Measurements from ENCODE around the gene VWF.
"Not testable (repeated sequence)": the region's sequence is repeated elsewhere in the genome, so short reads cannot be mapped to it uniquely, and the experiment has no call there.

Gene VWF

DNA sequence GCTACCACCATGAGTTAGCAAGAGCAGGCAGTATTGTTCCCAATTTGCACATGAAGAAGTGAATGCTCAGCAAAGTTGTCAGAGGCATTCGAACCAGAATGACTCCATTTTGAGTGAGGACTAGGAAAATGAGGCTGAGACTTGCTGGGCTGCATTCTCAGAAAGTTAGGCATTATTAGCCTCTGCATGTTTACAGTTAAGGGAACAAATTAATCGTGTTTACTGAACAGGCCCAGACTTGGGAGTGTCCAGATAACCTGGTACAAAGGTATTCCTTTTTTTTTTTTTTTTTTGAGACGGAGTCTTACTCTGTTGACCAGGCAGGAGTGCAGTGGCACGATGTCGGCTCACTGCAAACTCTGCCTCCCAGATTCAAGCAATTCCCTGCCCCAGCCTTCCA lies 22.5 kb upstream of the VWF start:
- no peak for DNase-seq
- intact Hi-C loops (cut with DNase I) = no loop called here

DNA sequence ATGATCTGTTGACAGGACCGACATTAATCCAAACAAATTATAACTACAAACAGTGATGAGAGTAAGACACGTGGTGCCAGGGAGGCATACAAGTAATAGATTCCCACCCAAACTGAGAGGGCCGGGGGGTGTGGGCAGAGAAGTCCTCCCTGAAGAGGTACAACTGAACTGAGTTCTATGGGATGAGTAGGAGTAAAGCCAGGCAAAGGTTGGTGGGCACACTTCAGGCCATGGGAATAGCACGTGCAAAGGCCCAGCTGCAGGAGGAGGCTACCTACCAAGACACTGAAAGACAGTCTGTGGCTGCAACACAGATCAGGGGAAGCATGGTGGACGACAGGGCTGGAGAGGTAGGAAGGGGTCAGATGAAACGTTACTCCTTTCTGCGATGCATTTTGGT lies 22.0 kb upstream of the VWF start:
- no peak for DNase-seq
- intact Hi-C loops (cut with DNase I) = no loop called here

DNA sequence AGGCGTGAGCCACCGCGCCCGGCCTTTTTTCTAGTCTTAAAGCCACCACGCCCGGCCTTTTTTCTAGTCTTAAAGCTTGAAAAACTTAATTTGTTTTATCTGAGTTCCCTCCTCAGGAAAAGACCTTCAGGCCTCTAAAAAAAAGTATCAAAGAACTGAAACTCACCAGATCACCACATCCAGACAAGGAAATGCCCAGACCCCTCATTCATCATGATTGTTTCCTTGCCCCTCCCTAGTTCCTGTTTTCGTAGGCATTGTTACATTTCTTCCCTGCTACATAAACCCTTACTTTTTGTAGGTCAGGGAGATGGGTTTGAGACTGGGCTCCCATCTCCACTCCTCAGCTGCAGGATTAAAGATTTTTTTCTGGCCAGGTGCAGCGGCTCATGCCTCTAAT lies 21.1 kb upstream of the VWF start:
- DNase-seq = no peak
- intact Hi-C loops (cut with DNase I) = no loop called here

DNA sequence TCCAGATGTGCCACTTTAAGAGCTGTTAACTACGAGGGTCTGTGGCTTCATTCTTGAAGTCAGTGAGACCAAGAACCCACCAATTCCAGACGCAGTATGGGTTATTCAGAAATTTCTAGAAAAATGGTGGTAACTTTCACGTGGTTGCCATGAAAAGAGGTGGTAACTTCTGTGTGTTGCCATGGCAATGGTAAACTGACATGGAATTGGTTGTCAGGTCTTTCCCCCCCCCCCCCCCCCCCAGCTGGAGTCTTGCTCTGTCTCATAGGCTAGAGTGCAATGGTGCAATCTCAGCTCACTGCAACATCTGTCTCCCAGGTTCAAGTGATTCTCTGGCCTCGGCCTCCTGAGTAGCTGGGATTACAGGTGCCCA lies 18.8 kb upstream of the VWF start:
- DNase-seq = no peak
- intact Hi-C loops (cut with DNase I) = no loop called here

DNA sequence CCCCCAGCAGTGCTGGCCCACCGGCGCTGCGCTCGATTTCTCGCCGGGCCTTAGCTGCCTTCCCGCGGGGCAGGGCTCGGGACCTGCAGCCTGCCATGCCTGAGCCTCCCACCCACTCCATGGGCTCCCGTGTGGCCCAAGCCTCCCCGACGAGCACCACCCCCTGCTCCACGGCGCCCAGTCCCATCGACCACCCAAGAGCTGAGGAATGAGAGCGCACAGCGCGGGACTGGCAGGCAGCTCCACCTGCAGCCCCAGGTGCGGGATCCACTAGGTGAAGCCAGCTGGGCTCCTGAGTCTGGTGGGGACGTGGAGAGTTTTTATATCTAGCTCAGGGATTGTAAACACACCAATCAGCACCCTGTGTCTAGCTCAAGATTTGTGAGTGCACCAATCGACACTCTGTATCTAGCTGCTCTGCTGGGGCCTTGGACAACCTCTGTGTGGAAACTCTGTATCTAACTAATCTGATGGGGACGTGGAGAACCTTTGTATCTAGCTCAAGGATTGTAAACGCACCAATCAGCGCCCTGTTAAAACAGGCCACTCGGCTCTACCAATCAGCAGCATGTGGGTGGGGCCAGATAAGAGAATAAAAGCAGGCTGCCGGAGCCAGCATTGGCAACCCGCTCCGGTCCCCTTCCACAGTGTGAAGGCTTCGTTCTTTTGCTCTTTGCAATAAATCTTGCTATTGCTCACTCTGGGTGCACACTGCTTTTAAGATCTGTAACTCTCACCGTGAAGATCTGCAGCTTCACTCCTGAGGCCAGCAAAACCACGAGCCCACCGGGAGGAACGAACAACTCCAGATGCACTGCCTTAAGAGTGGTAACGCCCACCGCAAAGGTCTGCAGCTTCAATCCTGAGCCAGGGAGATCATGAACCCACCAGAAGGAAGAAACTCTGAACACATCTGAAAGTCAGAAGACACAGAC lies 18.2 kb upstream of the VWF start:
- DNase-seq = peak in 1 of 10 donors; percentile 36

DNA sequence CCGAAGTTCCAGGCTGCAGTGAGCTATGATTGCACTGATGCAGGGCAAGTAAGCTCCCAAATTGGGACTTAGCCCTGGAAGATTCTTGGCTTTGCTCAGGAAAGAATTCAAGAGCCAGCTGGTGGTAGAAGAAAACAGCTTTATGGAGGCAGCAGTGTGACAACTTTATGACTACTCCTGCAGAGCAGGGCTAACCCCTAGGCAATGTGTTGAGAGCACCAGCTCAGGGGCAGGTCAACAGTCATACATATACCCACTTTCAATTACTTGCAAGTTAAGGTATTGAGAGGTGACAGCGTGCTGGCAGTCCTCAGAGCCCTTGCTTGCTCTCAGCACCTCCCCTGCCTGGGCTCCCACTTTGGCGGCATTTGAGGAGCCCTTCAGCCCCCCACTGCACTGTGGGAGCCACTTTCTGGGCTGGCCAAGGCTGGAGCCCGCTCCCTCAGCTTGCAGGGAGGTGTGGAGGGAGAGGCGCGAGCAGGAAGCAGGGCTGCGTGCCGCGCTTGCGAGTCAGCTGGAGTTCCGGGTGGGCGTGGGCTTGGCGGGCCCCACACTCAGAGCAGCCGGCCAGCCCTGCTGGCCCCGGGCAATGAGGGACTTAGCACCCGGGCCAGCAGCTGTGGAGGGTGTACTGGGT lies 17.4 kb upstream of the VWF start:
- peak in 1 of 10 donors; percentile 81 for DNase-seq
- intact Hi-C loops (cut with DNase I) = not testable (repeated sequence)

More for the DNA sequence above, 18.2 kb upstream of the VWF start:
- intact Hi-C loops (cut with DNase I) = not testable (repeated sequence)

DNA sequence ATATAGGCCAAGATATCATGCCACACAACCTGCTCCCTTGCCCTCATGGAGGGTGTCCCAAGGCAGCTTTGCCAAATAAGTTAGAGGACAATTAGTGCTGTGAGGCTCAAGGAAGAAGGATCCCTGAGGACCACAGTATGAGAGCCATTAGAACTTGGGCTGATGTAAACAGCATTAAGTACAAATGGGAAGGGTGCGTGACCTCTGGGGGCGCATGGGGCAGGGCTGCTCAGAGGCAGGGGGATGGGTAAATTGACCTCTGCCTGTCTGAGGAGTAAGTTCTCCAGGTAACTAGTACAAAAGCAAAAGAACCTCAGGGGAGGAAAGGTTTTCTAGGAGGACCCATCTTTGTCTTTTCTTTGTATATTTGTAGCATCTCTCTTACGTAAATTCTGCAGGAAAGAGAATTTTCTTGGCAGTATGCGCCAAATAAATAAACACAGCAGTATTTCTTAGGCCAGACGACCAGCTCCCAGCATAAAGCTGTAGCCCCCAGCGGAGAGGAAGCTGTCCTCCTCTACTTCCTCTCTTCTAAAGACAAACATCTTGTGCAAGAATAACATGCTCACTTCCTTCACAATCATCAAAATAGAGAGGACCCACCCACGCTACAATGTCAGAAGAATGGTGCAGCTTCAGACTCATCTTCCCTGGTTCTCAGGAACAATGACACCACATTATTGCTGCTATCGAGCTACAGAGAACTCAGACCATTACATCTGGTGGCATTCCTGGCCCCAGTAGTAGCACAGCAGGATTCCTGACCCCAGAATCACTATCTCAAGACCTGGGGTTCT lies 16.4 kb upstream of the VWF start:
- peak in 1 of 10 donors; percentile 75 for DNase-seq
- intact Hi-C loops (cut with DNase I) = no loop called here

DNA sequence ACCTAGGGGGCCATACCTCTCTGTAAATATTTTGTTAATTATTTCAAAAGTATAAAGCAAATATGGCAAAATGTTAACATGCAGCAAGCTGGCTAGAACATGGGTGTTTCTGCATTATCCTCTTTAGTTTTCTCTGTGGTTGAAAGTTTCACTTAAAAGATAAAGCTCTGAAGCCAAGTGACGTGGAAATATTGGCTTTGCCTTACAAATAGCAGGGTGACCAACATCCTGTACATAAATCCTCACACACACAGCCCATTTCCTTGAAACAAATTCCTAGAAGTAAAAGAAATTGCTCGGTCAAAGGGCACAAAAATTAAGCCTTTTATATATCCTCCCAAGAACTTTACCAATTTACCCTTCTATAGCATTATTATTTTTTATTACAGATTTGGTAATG lies 10.6 kb upstream of the VWF start:
- intact Hi-C loops (cut with DNase I) = no loop called here
- no peak for DNase-seq

DNA sequence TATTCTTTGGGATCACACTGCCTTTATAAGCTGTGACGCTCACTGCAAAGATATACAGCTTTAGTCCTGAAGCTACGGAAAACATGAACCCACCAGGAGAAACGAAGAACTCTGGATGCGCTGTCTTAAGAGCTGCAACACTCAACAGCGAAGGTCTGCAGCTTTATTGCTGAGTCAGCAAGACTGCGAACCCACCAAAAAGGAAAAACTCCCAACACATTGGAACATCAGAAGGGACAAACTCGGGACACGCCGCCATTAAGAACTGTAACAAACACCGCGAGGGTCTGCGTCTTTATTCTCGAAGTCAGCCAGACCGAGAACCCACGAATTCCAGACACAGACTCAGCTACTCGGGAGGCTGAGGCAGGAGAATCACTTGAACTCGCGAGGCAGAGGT lies 9.2 kb upstream of the VWF start:
- intact Hi-C loops (cut with DNase I) = no loop called here
- DNase-seq = no peak

DNA sequence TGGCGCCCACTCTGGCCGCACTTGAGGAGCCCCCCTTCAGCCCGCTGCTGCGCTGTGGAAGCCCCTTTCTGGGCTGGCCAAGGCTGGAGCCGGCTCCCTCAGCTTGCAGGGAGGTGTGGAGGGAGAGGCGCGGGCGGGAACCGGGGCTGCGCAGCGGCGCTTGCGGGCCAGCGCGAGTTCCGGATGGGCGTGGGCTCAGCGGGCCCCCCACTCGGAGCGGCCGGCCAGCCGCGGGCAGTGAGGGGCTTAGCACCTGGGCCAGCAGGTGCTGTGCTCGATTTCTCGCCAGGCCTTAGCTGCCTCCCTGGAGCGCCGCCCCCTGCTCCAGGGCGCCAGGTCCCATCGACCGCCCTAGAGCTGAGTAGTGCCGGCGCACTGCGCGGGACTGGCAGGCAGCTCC lies 8.0 kb upstream of the VWF start:
- no peak for DNase-seq
- intact Hi-C loops (cut with DNase I) = no loop called here

DNA sequence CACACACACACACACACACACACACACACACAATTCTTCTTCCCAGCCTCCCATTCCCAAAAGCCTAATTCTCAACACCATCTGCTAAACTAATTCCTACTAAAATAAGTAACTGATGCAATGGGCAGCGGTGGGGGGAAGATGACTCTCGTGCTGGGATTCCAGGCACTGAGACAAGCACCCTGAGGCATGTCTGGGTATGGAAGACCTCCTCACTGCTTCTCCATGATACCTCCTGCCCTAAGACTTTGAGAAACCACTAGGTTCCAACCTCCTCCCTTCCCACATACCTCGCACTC lies 789 bp upstream of the VWF start:
- intact Hi-C loops (cut with DNase I) = no loop called here
- DNase-seq = no peak

DNA sequence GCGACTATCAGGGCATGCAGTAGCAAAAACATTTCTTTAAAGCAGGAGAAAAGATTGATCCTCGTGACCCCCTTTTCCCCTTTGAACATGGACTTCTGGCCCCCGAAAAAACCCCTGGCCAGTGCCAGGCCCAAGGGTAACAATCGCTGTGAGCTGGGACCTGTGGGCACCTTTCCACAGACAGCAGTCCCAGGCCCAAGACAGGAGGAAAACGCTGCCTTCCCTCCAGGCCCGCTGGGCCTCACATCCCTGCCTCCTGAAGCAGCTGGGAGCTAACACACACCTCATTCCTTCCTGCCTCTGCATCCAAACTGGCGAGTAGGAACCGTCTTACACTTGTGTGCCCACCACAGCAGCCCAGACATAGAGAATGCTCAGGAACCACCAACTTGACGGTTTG lies 1.2 kb downstream of the VWF start:
- intact Hi-C loops (cut with DNase I) = no loop called here

DNA sequence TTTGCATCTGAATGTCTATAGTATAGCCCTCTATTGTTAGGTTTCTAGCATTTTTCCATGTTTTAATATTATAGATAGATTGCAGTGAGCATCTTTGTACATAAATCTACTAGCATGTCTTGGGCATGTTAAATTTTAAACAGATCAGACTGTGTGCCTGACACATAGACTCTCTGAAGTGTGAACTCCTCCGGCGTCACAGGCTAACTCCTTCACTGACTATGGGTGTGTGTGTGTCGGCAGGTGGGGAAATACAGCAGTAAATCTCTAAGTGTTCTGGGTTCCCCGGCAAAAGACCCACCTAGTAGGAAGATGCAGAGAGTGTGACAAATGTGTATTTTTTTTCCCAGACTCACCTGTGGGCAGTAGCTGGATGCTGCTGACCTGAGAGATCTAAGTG lies 2.3 kb downstream of the VWF start:
- DNase-seq = no peak
- intact Hi-C loops (cut with DNase I) = no loop called here

More for the DNA sequence above, 1.2 kb downstream of the VWF start:
- DNase-seq = no peak

DNA sequence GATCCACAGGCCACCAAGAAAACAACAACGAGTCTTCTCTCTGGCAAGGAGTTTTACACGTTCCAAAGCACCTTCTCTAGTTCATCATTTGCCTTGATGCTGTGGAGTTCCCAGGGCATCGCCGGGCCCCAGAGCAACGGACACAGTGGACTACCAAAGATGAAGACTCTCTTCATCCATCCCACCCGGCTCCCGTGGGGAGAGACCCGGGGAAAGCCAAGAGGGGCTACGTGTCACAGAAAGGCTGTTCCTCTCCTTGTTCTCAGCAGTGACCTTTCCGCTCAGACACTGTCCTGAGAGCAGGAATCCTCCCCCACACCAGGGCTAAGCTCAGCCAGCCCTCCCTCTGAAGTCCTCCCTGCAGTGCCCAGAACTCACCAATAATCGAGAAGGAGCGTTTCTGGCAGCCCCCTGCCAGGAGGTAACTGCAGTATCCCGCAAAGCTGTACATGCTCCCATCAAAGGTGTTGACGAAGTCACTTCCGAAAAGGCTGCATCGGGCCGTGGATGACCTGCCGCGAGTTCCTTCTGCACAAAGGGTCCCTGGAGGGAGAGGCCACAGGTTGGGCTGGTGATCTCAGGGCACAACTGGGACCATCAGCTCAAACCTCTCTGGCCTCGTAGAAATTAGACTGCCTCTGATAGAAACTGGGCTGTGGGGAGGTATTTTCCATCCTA lies 3.5 kb downstream of the VWF start:
- intact Hi-C loops (cut with DNase I) = no loop called here
- peak in 1 of 10 donors; percentile 67 for DNase-seq

DNA sequence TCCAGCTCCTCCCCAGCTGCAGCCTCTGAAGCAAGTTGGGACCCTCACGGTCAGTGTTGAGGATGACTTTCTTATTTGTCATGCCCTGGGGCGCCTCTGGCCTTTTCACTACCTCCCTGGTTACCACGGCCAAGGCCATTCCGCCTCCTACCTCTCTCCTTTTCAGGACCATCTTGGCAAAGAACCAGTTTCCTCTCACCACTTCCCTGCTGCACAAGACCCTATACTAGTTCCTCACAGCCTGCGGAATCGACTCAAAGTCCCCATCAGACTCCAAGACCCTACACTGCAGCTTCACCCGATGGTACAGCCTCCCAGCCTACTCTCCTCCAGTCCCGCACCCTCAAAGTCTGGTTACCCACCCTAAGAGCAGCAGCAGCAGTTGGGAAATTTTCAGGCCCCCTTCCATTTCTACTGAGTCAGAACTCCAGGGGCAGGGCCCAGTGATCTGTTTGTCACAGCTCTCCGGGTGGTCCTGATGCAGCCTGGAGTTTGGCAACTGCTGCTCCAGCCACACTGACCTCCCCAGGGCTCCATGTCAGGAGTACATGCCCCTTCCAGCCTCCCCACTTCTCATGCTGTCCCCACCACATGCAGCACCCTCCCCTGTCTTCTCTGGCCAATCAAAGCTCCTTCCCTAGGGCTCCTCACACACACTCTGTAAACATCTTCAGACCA lies 5.4 kb downstream of the VWF start:
- no peak for DNase-seq
- intact Hi-C loops (cut with DNase I) = no loop called here

DNA sequence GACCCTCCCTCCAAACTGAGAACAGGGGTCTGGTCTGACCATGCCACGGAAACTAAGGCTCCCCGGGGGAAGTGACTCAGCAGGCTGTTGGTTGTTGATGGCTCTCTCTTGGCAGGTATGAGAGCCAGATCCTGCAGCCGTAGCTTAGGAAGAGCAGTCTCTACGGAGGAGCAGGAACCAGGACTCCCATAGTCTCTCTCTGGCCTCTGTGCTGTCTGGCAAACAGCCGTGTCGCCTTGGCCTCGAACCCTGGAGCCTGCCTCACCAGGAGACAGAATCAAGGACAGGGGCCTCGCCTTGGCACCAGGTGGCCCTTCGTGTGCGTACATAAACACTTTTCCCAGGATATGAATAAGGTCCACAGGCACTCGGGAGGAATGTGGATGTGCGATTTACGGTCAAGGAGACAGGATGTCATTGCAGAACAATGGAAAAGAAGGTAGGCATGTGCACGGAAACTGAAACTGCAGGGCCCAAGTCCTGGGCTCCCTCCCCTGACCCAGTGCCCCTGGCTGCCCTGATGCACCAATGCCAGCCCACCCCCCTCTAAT lies 7.9 kb downstream of the VWF start:
- intact Hi-C loops (cut with DNase I) = no loop called here
- no peak for DNase-seq

DNA sequence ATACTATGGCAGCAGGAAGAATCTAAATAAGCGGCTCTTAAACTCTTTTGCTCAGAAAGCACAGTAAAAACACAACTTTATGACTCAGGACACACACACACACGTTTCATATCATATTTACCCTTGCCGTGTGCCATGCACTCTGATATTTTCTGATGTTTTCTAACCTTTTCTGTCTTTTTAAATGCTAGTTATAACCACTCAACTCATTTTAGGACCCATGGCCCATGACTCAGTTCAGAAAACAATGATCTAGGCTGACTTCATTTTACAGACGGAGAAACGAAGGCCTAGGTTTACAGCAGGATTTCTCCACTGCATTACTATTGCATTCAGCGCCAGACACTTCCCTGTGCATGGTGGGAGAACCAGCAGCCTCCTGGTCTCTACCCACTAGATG lies 9.1 kb downstream of the VWF start:
- DNase-seq = no peak

DNA sequence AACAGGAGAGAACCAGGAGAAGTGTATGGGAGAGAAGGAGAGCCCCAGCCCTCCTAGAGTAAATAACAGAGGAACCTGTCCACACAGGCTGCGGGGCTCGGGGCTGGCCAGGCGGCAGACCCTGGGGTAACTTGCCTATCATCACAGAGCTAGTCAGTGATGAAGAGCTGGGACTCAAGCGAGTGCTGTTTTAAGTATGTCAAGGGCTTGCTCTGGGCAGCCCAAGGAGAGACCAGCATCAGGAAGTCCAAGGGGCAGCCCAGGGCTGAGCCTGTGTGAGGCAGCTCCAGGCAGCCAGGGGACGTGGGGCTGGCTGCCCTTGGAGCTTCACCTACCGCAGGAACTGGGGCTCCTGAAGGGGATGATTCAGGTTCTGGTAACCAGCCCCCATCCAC lies 10.0 kb downstream of the VWF start:
- intact Hi-C loops (cut with DNase I) = no loop called here
- DNase-seq = no peak

More for the DNA sequence above, 9.1 kb downstream of the VWF start:
- intact Hi-C loops (cut with DNase I) = no loop called here

DNA sequence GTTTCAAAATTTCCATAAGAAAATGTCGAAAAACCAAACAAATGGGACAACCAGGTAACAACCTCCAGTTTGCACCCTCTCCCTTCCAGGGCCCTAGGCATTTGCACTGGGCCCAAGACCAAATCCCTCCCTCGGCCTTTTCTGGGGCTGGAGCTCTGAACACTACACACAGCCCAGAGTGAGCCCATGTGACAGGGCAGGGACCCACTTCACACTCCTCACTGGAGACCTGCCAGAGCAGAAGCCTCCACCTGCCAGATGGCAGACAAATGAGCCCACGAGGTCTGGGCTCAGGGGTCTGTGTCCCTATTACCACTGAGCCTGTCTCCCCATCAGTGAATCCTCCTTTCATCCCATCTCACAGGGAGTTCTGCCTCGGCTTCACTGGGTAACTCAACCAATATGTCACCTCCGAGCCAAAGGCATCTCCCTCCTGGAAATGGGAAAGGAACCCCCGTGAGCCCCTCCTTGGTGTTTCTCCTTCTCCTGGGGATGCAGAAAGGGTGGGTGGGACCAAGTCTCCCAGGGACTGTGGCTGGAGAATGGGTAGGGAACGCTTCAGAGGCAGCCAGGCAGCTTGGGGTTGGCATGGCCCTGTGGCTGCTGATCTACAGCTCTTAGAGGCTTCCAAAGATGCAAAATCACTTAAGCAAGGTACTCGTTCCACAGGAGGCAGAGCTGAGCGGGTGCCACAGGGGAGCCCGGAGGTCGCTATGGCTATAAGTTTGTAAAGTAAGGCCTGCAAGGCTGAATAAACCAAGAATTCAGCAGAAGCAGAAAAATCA lies 10.6 kb downstream of the VWF start:
- intact Hi-C loops (cut with DNase I) = no loop called here
- DNase-seq = no peak
